Activated CD8-positive, alpha-beta memory T cell treated with anti-CD3 and anti-CD28 coated beads, Interleukin-2, amount 50 U/mL, for 48 hours (primary cell): ENCODE results near the gene ATCAY.

ENCODE experiments used
- DNase-seq: peaks from one replicate; pipeline ENCODE4 v3.0.0-alpha.2; 2020

ATCAY gene

DNA sequence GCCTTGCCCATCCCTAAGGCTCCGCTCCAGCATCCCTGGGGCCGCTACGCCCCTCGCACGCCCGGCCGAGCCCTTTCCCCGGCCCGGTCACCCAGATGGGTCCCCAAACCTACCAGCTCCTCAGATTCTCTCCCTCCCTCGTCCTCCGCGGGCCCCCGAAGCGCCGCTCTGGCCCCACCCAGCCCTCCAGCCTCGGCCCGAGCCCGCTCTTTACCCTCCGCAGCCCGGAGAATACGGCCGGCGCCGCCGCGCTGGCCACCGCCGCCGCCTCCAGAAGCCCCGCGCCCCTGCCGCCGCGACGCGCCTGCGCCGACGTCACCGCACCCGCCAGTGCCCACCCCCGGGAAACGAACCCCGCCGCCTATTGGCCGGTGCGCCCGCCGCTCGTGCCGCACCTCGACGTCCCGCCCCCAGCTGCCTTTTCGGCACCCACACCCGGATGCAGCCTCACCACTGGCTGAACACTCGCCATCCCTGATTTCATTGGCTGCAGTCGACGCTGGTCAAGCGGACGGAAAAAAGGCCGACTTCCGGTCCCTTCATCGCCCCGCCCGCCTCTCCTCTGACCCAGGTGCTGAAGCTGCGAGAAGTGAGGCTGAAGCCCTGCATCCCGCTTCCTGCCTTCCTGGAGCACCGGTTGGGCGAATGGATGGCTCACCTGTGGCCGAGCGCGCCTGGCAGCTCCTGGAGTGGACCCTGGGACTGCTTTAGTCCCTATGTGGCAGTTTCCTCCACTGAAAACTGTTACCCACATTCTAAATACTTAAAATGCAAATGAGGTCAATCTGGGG is 90.5 kb downstream of the ATCAY start, which contains the start of gene DAPK3:
Gene DAPK3, minus strand, starts transcription at position 292 of the 791 bp plus-strand sequence. CDS start 1,364 bp downstream, outside the sequence.
- peak; percentile 98 for DNase-seq

- DNase-seq = peak; percentile 66
These were observed 94.7 kb downstream of the ATCAY start for GRCh38 chr19:3975144-3975543.

GRCh38 chr19:3975637-3976087 is 95.2 kb downstream of the ATCAY start:
- DNase-seq = peak; percentile 66

DNA sequence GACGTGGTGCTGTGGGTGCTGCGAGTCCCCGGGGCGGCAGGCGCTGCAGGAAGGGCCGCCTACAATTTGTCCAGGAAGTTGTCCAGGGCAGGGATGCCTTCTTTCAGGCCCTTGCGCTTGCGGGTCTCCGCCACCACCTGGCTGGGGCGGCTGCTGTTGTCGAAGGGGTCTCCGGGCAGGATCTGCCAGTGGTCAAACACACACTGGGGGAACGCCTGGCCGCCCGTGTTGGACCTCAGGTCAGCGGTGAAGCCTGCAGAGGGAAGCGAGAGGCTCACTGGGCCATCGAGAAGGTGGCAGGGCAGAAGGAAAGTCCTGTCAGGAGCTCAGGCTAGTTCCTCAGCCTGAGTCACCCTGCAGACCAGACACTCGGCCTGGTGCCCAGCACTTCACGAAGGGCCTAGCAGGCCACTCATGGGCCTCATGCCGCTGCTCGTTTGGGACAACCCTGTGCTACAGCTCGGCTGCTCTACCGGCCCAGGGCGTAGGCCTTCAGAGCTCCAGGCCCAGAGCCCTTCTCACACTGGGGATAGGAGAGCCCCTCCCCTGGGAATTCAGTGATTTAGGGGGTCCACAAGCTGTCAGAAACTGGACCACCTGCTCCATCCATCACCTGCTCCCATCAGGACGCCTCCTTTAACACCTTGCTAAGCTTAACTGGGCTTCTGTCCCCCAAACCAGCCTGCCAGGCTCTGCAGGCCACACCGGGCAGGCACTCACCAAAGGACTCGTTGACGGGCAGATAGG is 96.2 kb downstream of the ATCAY start:
- peak; percentile 75 for DNase-seq
